SW480 (cell line): Measurements from ENCODE around the gene DDX50.
"Not testable (repeated sequence)": the region's sequence is repeated elsewhere in the genome, so short reads cannot be mapped to it uniquely, and the experiment has no call there.

ENCODE experiments used
- DNase-seq: peaks from one replicate; pipeline ENCODE4 v3.0.0-alpha.2; 2016; ENCODE audit warnings: low spot score

Gene DDX50

DNA sequence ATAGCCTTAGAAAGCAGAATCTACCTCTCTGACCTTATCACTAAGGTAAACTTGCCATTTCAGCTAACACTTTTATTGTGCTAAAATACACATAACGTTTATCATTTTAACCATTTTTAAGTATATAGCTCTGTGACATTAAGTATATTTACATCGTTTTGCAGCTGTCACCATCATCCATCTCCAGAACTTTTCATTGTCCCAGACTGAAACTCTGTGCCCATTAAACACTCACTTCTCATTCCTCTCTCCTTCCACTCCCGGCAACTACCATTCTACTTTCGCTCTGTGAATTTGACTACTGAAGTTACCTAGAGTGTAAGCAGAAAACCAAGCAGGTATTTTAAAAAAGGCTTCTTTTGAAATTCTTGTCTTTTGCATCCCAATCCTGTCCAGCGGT, 1.3 kb downstream of the DDX50 start:
- no peak for DNase-seq

DNA sequence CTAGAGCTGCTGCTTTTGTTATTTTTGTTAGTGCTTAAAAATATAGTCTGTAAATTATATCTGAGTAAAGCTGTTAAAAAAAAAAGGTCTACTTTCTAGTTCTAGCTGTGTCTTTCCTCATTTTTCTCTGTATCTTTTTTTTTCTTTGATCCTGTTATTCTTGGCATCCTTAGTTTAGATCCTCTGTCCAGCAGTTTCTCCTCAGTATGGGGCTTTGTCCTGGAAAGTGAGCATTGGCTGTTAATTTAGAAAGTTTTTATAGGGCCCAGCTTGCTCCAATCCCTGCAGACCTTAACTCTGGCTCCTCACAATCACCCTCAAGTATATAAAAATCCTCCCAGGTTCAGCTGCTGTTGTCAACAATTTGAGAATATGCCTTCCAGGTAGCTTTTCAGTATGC, 23.5 kb downstream of the DDX50 start:
- no peak for DNase-seq

- no peak for DNase-seq
Observed at GRCh38 chr10:68925489-68925888, 24.4 kb downstream of the DDX50 start.

DNA sequence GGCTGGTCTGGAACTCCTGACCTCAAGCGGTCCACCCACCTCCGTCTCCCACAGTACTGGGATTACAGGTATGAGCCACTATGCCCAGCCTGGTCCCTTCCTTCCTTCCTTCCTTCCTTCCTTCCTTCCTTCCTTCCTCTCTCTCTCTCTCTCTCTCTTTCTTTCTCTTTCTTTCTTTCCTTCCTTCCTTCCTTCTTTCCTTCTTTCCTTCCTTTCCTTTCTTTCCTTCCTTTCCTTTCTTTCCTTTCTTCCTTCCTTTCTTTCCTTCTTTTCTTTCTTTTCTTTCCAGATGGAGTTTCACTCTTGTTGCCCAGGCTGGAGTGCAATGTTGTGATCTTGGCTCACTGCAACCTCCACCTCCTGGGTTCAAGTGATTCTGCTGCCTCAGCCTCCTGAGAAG, 28.0 kb downstream of the DDX50 start:
- DNase-seq = not testable (repeated sequence)

DNA sequence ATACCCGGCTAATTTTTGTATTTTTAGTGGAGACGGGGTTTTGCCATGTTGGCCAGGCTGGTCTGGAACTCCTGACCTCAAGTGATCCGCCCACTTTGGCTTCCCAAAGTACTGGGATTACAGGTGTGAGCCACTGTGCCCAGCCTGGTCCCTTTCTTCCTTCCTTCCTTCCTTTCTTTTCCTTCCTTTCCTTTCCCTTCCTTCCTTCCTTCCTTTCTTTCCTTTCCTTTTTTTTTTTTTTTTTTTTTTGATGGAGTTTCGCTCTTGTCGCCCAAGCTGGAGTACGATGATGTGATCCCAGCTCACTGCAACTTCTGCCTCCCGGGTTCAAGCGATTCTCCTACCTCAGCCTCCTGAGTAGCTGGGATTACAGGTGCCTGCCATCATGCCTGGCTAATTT, 28.8 kb downstream of the DDX50 start:
- not testable (repeated sequence) for DNase-seq

GRCh38 chr10:68932860-68933259, 31.7 kb downstream of the DDX50 start:
- not testable (repeated sequence) for DNase-seq

DNA sequence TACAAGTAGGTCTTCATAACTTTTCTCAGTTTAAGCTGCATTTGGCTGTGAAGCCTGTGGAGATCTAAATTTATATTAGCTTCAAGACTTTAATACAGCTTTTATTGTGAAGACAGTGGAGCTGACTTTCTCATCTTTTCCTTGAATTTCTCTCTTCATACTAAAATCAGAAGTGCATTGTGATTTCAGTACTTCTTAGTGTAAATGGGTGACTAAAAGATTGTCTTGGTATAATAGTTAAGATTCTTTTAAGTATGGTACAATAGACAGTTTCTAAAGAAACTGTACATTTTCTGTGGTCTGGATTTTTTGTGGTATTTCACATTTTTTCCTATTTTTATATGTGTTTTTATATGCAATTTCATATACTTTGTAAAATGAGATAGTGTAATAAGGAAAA, 33.9 kb downstream of the DDX50 start:
- DNase-seq = no peak

DNA sequence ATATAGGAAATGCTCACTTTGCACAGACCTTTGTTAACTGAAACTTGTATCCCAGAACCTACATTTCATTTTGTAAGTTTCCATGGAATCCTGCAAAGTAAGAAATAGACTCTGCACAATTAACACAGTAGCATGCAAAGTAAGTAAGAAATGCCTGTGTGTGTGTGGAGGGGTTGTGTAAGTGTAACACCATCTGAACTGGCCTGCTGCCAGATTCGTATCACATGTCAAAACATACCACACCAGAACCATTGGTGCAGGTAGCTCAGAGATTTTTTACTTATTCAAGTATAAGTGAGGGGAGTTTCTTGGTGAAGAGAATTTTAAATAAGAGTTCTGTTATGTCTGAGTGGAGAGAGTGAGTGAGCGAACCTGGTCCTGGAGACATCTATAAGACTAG, 37.0 kb downstream of the DDX50 start:
- DNase-seq = no peak

- DNase-seq = no peak
Observed at GRCh38 chr10:68938884-68939283, 37.8 kb downstream of the DDX50 start.

- not testable (repeated sequence) for DNase-seq
Observed at GRCh38 chr10:68940917-68941316, 39.8 kb downstream of the DDX50 start.

- no peak for DNase-seq
Observed at GRCh38 chr10:68950598-68950997, 49.5 kb downstream of the DDX50 start.

GRCh38 chr10:68954904-68955303, 53.8 kb downstream of the DDX50 start:
- DNase-seq = no peak

- DNase-seq = no peak
Observed at GRCh38 chr10:68955355-68955831, 54.3 kb downstream of the DDX50 start.

- DNase-seq = peak; percentile 95
Observed at GRCh38 chr10:68955832-68956532, 54.9 kb downstream of the DDX50 start, which contains the start of gene DDX21. TSS of gene DDX21 (plus strand) at chr10:68956170. CDS start at chr10:68956226, 56 bp downstream.

DNA sequence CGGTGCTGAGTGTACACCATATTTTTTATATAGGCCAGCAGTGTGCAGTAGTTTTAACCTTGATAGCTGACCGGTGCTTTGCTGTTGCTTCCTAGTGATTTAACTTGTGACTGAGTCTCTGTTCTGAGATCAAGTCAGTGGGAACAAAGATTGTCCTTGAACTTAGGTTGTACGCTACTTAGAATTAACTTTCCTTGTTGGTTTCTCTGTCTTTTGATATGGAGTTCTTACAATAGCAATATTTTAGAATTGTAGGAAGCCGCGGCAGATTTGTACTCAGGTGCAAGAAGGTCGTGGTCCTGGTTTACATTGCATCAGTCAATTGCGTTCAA, 56.1 kb downstream of the DDX50 start:
- DNase-seq = no peak

- DNase-seq = no peak
Observed at GRCh38 chr10:68957654-68958053, 56.5 kb downstream of the DDX50 start.

GRCh38 chr10:68959695-68960527, 58.8 kb downstream of the DDX50 start:
- no peak for DNase-seq

GRCh38 chr10:68963151-68963550, 62.0 kb downstream of the DDX50 start:
- no peak for DNase-seq

DNA sequence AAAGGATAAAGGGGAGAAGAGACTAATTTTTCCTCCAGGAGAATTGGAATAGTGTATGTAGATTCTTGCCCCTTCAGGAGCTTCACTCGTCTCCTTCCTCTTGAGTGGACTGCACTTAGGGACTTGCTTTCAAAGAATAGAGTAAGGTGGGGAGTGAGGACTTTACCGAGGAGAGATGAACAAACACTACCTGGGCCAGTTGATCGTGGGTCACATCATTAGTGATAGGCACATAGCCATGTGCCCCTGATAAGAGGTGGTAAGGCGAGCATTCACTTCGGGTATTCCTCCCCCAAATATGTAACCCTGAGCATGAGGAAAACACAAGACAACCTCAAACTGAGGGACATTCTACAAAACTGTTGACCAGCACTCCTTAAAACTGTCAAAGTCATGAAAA, 72.9 kb downstream of the DDX50 start:
- no peak for DNase-seq

GRCh38 chr10:68975936-68976473, 74.9 kb downstream of the DDX50 start:
- DNase-seq = not testable (repeated sequence)

DNA sequence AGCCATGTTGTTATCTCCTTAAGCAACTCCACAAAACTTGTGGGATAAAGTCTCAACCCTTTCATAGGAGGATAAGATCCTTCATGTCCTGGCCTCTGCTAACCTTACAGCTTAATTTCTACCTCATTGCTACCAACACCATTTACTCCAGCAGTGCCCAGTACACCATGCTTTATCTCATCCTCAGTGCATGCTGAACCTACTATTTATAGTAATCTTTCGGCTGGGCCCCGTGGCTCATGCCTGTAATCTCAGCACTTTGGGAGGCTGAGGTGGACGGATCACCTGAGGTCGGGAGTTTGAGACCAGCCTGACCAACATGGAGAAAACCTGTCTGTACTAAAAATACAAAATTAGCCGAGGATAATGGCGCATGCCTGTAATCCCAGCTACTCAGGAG, 78.6 kb downstream of the DDX50 start:
- not testable (repeated sequence) for DNase-seq

- DNase-seq = peak; percentile 17
Observed at GRCh38 chr10:68981074-68981473, 80.0 kb downstream of the DDX50 start.

- no peak for DNase-seq
Observed at GRCh38 chr10:68982389-68982788, 81.3 kb downstream of the DDX50 start.
